Smooth muscle cell (in vitro differentiated cells): ENCODE results near the gene PHKB. TPM values are rescaled to one million over a fixed set of nuclear protein-coding genes. Genes with fewer than 3 reads are reported as not detected.

Source experiments
- DNase-seq: peaks from one replicate; lab custom pipeline; 2025; ENCODE audit not compliant: unreplicated experiment; lab: John Stamatoyannopoulos, UW
- H2AFZ ChIP-seq: fragments of 200-600 bp; sonication (generic); 2 replicates; pipeline ENCODE4 v1.6.0; 2016; ENCODE audit warnings: antibody characterized with exemption, low read depth, mild to moderate bottlenecking
- H3F3A ChIP-seq: fragments of 200-600 bp; sonication (generic); 2 replicates; pipeline ENCODE4 v1.6.0; 2017; ENCODE audit warnings: antibody characterized with exemption, low read depth
- H3K27ac ChIP-seq: fragments of 200-600 bp; sonication (generic); 2 replicates; pipeline ENCODE4 v1.5.1; 2016; ENCODE audit warnings: low read depth, mild to moderate bottlenecking
- H3K27me3 ChIP-seq: fragments of 200-600 bp; sonication (generic); 2 replicates; pipeline ENCODE4 v1.6.1; 2016; ENCODE audit warnings: low read depth, mild to moderate bottlenecking
- H3K36me3 ChIP-seq: fragments of 200-600 bp; sonication (generic); 2 replicates; pipeline ENCODE4 v1.5.1; 2016; ENCODE audit warnings: low read depth
- H3K4me1 ChIP-seq: fragments of 200-600 bp; sonication (generic); 2 replicates; pipeline ENCODE4 v1.5.1; 2016; ENCODE audit warnings: low read depth
- H3K4me2 ChIP-seq: fragments of 200-600 bp; sonication (generic); 2 replicates; pipeline ENCODE4 v1.6.0; 2016; ENCODE audit warnings: mild to moderate bottlenecking
- H3K4me3 ChIP-seq: fragments of 200-600 bp; sonication (generic); 2 replicates; pipeline ENCODE4 v1.5.1; 2016; ENCODE audit warnings: mild to moderate bottlenecking
- H3K79me2 ChIP-seq: fragments of 200-600 bp; sonication (generic); 2 replicates; pipeline ENCODE4 v1.6.0; 2016; ENCODE audit warnings: low read depth, mild to moderate bottlenecking
- H3K9ac ChIP-seq: fragments of 200-600 bp; sonication (generic); 2 replicates; pipeline ENCODE4 v1.6.0; 2016; ENCODE audit warnings: low read depth
- H3K9me3 ChIP-seq: fragments of 200-600 bp; sonication (generic); replicated peaks from 2 replicates; pipeline ENCODE4 v1.5.1; 2016; ENCODE audit warnings: low read depth
- H4K20me1 ChIP-seq: fragments of 200-600 bp; sonication (generic); 2 replicates; pipeline ENCODE4 v1.6.0; 2016; ENCODE audit warnings: low read depth
- WGBS: methylation state at CpG from one replicate; pipeline ENCODE4 v1.1.7; 2016; ENCODE audit warnings: low lambda C conversion rate; 5-methylcytosine and 5-hydroxymethylcytosine counted together
- polyA plus RNA-seq: library from polyadenylated mRNA; unstranded; fragments of >200 nt; fragmentation: Nextera tagmentation; extraction: Ambion mirVana; gene quantifications from 2 replicates; pipeline ENCODE4 v1.2.1, GENCODE V29; 2016
- total RNA-seq: library from RNA; depleted of rRNA; stranded (reverse); fragments of >200 nt; gene quantifications from 2 replicates; pipeline ENCODE4 v1.2.3, GENCODE V29; 2014
- TF ChIP-seq, protein P1 (sequence below): fragments of 200-600 bp; sonication (generic); IDR thresholded peaks from 2 replicates; pipeline ENCODE4 v1.5.1; 2017; ENCODE audit warnings: borderline replicate concordance, mild to moderate bottlenecking, antibody characterized with exemption; ENCODE audit not compliant: insufficient read depth, poor library complexity, severe bottlenecking

PHKB gene
- total and polyA plus RNA-seq, 2 experiments from 2014 or later: 11.4 to 30.3 TPM

DNA sequence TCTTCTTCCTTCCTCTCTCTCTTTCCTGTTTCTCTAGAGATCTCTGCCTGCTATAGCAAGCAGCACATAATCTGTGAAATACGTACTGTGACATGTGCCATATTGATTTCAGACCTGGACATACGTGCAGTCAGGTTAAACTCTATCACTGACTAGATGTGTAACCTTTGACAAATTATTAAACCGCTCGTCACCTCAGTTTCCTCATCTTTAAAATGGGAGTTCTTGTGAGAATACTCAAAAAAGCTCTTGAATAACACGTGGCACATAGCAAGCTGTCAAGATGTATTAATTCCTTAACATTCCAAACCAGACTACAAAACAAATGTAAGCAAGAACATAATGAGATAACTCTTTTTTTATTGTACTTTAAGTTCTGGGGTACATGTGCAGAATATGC lies 170.0 kb downstream of the PHKB start:
- no peaks in the 10 kb centered on the region for H3K27me3 ChIP-seq
- WGBS: 97% methylated on average over 5 of the region's 5 CpGs
- no peak for DNase-seq
- H3K4me2 ChIP-seq: no peak overlapping the region
- no peaks in the 10 kb centered on the region for H3K4me1 ChIP-seq
- TF ChIP-seq, protein P1, sequence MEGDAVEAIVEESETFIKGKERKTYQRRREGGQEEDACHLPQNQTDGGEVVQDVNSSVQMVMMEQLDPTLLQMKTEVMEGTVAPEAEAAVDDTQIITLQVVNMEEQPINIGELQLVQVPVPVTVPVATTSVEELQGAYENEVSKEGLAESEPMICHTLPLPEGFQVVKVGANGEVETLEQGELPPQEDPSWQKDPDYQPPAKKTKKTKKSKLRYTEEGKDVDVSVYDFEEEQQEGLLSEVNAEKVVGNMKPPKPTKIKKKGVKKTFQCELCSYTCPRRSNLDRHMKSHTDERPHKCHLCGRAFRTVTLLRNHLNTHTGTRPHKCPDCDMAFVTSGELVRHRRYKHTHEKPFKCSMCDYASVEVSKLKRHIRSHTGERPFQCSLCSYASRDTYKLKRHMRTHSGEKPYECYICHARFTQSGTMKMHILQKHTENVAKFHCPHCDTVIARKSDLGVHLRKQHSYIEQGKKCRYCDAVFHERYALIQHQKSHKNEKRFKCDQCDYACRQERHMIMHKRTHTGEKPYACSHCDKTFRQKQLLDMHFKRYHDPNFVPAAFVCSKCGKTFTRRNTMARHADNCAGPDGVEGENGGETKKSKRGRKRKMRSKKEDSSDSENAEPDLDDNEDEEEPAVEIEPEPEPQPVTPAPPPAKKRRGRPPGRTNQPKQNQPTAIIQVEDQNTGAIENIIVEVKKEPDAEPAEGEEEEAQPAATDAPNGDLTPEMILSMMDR: no peak
- H3K4me3 ChIP-seq: no peak overlapping the region
- no peak overlapping the region for H3K27ac ChIP-seq
- no peak overlapping the region for H3K9ac ChIP-seq
- H3K36me3 ChIP-seq: no peaks in the 10 kb centered on the region
- H3K9me3 ChIP-seq: no peaks in the 10 kb centered on the region
- no peak overlapping the region for H2AFZ ChIP-seq
- no peaks in the 10 kb centered on the region for H3F3A ChIP-seq
- H3K79me2 ChIP-seq: no peaks in the 10 kb centered on the region
- no peaks in the 10 kb centered on the region for H4K20me1 ChIP-seq

DNA sequence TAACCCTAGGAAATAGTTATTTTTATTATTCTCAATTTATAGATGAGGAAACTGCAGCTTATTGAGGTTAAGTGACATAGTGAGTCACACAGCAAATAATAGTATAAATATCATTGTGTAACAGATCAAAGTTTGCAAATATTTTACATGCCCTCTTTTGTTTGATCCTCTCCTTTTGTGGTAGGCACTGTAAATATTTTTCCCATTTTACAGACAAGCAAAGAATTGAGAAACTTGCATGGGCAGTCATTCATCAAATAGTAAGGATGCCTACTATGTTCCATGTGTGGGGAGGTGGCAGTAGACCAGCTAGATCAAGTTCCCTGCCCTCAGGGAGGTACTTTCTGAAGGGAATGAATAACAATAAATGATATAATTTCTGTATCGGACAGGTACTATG lies 173.0 kb downstream of the PHKB start:
- H3F3A ChIP-seq: no peaks in the 10 kb centered on the region
- no peak overlapping the region for H3K4me2 ChIP-seq
- no peaks in the 10 kb centered on the region for H3K27me3 ChIP-seq
- H4K20me1 ChIP-seq: no peaks in the 10 kb centered on the region
- DNase-seq: no peak
- no peak overlapping the region for H2AFZ ChIP-seq
- 100% methylated on average over 1 of the region's 1 CpG for WGBS
- H3K4me3 ChIP-seq: no peak overlapping the region
- no peaks in the 10 kb centered on the region for H3K36me3 ChIP-seq
- no peak overlapping the region for H3K9ac ChIP-seq
- no peak overlapping the region for H3K27ac ChIP-seq
- TF ChIP-seq, protein P1: no peak
- no peaks in the 10 kb centered on the region for H3K79me2 ChIP-seq
- H3K4me1 ChIP-seq: no peaks in the 10 kb centered on the region
- H3K9me3 ChIP-seq: no peaks in the 10 kb centered on the region

DNA sequence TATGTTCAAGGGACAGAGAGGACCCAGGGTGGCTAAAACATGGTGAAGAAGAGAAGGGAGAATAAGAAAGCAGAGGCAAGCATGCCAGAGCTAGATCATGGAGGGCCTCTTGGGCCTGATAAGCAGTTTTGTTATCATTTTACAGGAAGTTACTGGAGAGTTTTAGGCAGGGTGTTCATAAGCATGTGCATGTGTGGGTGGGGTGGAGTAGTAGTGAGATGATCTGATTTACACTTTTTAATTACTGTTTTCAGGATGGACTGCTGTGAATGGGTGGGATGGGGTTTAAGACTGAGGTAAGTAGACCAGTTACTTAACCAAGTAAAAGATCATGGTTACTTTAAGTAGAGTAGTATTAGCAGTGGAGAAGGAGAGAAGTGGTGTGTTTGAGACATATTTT lies 173.6 kb downstream of the PHKB start:
- Histone ChIP-seq H2AFZ (no peak overlapping the region), H3K36me3 (no peaks in the 10 kb centered on the region), H3K9ac (no peak overlapping the region), H3K4me2 (no peak overlapping the region), H3K27ac (no peak overlapping the region), H4K20me1 (no peaks in the 10 kb centered on the region), H3K4me3 (no peak overlapping the region), H3K27me3 (no peaks in the 10 kb centered on the region), H3K79me2 (no peaks in the 10 kb centered on the region), H3F3A (no peaks in the 10 kb centered on the region), H3K4me1 (no peaks in the 10 kb centered on the region), H3K9me3 (no peaks in the 10 kb centered on the region)
- TF ChIP-seq, protein P1: no peak
- no peak for DNase-seq

DNA sequence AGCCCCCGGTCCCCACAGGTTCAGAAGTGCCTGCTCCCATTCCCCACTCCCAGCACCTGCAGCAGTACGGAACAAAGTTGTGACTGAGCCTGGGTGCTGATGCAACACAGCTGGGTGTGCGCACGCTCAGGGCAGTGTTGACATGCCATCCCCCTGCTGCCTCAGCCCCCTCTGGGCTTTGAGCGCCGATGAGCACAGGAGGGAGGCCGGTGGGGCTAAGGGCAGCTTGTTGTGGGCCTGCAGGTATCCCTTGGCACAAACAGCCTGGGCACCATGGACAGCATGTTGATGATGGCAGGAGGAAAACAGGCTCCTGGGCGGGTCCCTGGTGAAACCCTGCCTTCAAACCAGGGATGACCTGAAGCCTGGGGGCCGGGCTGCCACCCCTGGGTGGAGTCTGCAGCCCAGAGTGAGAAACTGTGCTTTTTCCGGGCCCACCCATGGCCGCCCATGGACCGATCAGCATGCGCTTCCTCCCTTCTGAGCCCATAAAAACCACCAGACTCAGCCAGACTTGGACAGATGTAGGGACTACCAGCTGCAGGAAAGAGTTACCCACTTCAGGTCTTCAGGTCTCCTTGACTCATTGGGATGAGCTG lies 175.5 kb downstream of the PHKB start:
- H3K27ac ChIP-seq: no peak overlapping the region
- no peaks in the 10 kb centered on the region for H3K36me3 ChIP-seq
- H2AFZ ChIP-seq: no peak overlapping the region
- no peaks in the 10 kb centered on the region for H3K79me2 ChIP-seq
- H3K4me1 ChIP-seq: no peaks in the 10 kb centered on the region
- H3K9me3 ChIP-seq: no peaks in the 10 kb centered on the region
- no peak for DNase-seq
- no peak overlapping the region for H3K4me2 ChIP-seq
- TF ChIP-seq, protein P1: no peak
- H3F3A ChIP-seq: no peaks in the 10 kb centered on the region
- H3K4me3 ChIP-seq: no peak overlapping the region
- no peaks in the 10 kb centered on the region for H4K20me1 ChIP-seq
- no peak overlapping the region for H3K9ac ChIP-seq
- no peaks in the 10 kb centered on the region for H3K27me3 ChIP-seq
- 96% methylated on average over 13 of the region's 13 CpGs for WGBS
